VCaP (cell line): ENCODE measurements around the gene LTBP1.

Experiments used
- H3K27ac ChIP-seq: fragments of 450-650 bp; 2 replicates; pipeline ENCODE4 v1.5.1; 2017
- CTCF ChIP-seq: fragments of 450-650 bp; conservative IDR thresholded peaks from 2 replicates; pipeline ENCODE4 v1.5.1; 2017; ENCODE audit warnings: mild to moderate bottlenecking, moderate library complexity

The LTBP1 gene

GRCh38 chr2:33137331-33137730 is 190.6 kb downstream of the LTBP1 start:
- H3K27ac ChIP-seq, result no peak overlapping the region

GRCh38 chr2:33139949-33140348 is 193.2 kb downstream of the LTBP1 start:
- no peak overlapping the region for H3K27ac ChIP-seq
- TF ChIP-seq CTCF, result no peak

More at GRCh38 chr2:33137331-33137730, 190.6 kb downstream of the LTBP1 start:
- TF ChIP-seq CTCF, result no peak

GRCh38 chr2:33141476-33141875 is 194.7 kb downstream of the LTBP1 start:
- no peak overlapping the region for H3K27ac ChIP-seq
- no peak for TF ChIP-seq CTCF

GRCh38 chr2:33142810-33143209 is 196.1 kb downstream of the LTBP1 start:
- no peak for TF ChIP-seq CTCF
- H3K27ac ChIP-seq, result no peak overlapping the region

- no peak overlapping the region for H3K27ac ChIP-seq
- no peak for TF ChIP-seq CTCF
Observed at GRCh38 chr2:33144243-33144642, 197.5 kb downstream of the LTBP1 start.

GRCh38 chr2:33145459-33145858 is 198.7 kb downstream of the LTBP1 start:
- H3K27ac ChIP-seq, result no peak overlapping the region
- no peak for TF ChIP-seq CTCF

GRCh38 chr2:33146102-33146501 is 199.3 kb downstream of the LTBP1 start:
- TF ChIP-seq CTCF, result no peak
- H3K27ac ChIP-seq, result no peak overlapping the region

GRCh38 chr2:33153008-33153407 is 206.3 kb downstream of the LTBP1 start:
- no peak overlapping the region for H3K27ac ChIP-seq
- TF ChIP-seq CTCF, result no peak
